SU-DHL-6 (cell line): ENCODE measurements around the gene PRSS38.

Experiments used
- H2AFZ ChIP-seq: fragments of 200-600 bp; sonication (generic); 2 replicates; pipeline ENCODE4 v1.6.1; 2014; ENCODE audit warnings: low read depth, mild to moderate bottlenecking, moderate library complexity, mixed read lengths, antibody characterized with exemption, low read length; ENCODE audit not compliant: severe bottlenecking
- H3F3A ChIP-seq: fragments of 200-600 bp; shearing (Covaris generic); 2 replicates; pipeline ENCODE4 v1.6.0; 2016; ENCODE audit warnings: antibody characterized with exemption, mild to moderate bottlenecking; ENCODE audit not compliant: insufficient read depth
- H3K27ac ChIP-seq: fragments of 200-600 bp; sonication (generic); 2 replicates; pipeline ENCODE4 v1.5.1; 2016; ENCODE audit warnings: low read depth, mild to moderate bottlenecking, low read length, moderate library complexity, mixed read lengths
- H3K27me3 ChIP-seq: fragments of 200-600 bp; sonication (generic), shearing (Covaris generic); 2 replicates; pipeline ENCODE4 v1.6.0; 2014; ENCODE audit warnings: mild to moderate bottlenecking, low read length
- H3K36me3 ChIP-seq: fragments of 200-600 bp; sonication (generic); 2 replicates; pipeline ENCODE4 v1.6.1; 2014; ENCODE audit warnings: mild to moderate bottlenecking, low read length, mixed read lengths
- H3K4me2 ChIP-seq: fragments of 300-600, 200-600 bp; shearing (Covaris generic), sonication (generic); 2 replicates; pipeline ENCODE4 v1.6.0; 2014; ENCODE audit warnings: low read length, low read depth, mild to moderate bottlenecking; ENCODE audit not compliant: poor library complexity, severe bottlenecking
- H3K4me3 ChIP-seq: fragments of 200-600 bp; sonication (generic); 2 replicates; pipeline ENCODE4 v1.5.1; 2014; ENCODE audit warnings: antibody characterized with exemption, low read length, mild to moderate bottlenecking, mixed read lengths; ENCODE audit not compliant: insufficient read depth, poor library complexity, severe bottlenecking
- H3K79me2 ChIP-seq: fragments of 200-600 bp; sonication (generic); 2 replicates; pipeline ENCODE4 v1.6.1; 2014; ENCODE audit warnings: mild to moderate bottlenecking, low read length, moderate library complexity; ENCODE audit not compliant: insufficient read depth
- H3K9ac ChIP-seq: fragments of 200-600 bp; sonication (generic); 2 replicates; pipeline ENCODE4 v1.7.0; 2014; ENCODE audit warnings: mild to moderate bottlenecking, low read length
- H3K9me2 ChIP-seq: fragments of 200-600 bp; sonication (generic); replicated peaks from 2 replicates; pipeline ENCODE4 v1.6.1; 2014; ENCODE audit warnings: low read length; ENCODE audit not compliant: insufficient read depth
- H3K9me3 ChIP-seq: fragments of 200-600 bp; sonication (generic); 2 replicates; pipeline ENCODE4 v1.6.1; 2014; ENCODE audit warnings: low read length, mixed read lengths; ENCODE audit not compliant: insufficient read depth
- H4K20me1 ChIP-seq: fragments of 200-600 bp; sonication (generic); 2 replicates; pipeline ENCODE4 v1.6.1; 2014; ENCODE audit warnings: low read depth, mild to moderate bottlenecking, antibody characterized with exemption, low read length, moderate library complexity, mixed read lengths
- CTCF ChIP-seq: fragments of 200-600 bp; sonication (generic); IDR thresholded peaks from one replicate; pipeline ENCODE4 v1.5.1; 2017; ENCODE audit warnings: antibody characterized with exemption, mild to moderate bottlenecking, low read length, moderate library complexity; ENCODE audit not compliant: insufficient read depth, poor library complexity, severe bottlenecking
- EZH2phosphoT487 ChIP-seq: fragments of 200-600 bp; sonication (generic), shearing (Covaris generic); conservative IDR thresholded peaks from 2 replicates; pipeline ENCODE4 v1.6.1; 2018; ENCODE audit warnings: mild to moderate bottlenecking, antibody characterized with exemption, low read length, moderate library complexity, mixed read lengths

Gene PRSS38

GRCh38 chr1:227883073-227883520, 67.6 kb downstream of the PRSS38 start:
- no peaks in the 10 kb centered on the region for H3F3A ChIP-seq
- H3K4me2 ChIP-seq: no peak overlapping the region
- no peaks in the 10 kb centered on the region for H3K9me2 ChIP-seq
- no peaks in the 10 kb centered on the region for H4K20me1 ChIP-seq
- H3K36me3 ChIP-seq: no peaks in the 10 kb centered on the region
- H3K27ac ChIP-seq: no peak overlapping the region
- H3K79me2 ChIP-seq: no peaks in the 10 kb centered on the region
- no peaks in the 10 kb centered on the region for H3K27me3 ChIP-seq
- H3K4me3 ChIP-seq: no peak overlapping the region
- no peaks in the 10 kb centered on the region for H3K9me3 ChIP-seq
- no peak overlapping the region for H3K9ac ChIP-seq
- no peak overlapping the region for H2AFZ ChIP-seq
- no peak for TF ChIP-seq EZH2phosphoT487
- no peak for TF ChIP-seq CTCF

DNA sequence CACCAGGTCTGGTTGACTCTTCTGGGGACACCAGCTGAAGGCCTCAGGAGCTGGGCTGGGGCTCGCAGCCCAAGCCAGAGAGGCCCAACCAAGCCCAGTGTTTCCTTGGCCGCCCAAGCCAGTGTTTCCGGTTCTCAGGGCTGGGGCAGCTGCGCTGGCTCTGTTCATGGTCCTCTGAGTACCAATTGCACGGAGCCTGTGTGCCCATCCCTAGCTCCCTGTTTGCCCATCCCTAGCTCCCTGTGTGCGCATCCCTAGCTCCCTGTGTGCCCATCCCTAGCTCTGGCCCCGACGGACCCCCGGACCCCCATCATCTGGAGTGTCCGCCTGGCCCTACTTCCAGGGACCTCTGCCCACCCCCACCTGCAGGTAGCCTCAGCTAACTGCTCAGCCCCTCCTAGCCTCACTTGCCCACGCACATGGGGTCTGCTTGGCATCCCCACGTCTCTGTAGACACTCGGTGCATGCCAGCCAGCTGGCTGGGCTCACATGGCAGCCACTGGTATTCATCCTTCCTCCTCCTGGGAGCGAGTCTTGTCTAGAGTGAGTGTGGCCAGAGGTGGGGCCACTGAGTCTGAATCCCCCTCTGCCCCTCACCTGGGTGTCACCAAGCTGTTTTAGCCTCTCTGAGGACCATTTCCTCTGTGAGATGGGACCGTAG, 68.3 kb downstream of the PRSS38 start:
- Histone ChIP-seq H3K4me3 (no peak overlapping the region), H3K9me3 (no peaks in the 10 kb centered on the region), H4K20me1 (no peaks in the 10 kb centered on the region), H3K4me2 (no peak overlapping the region), H3K36me3 (no peaks in the 10 kb centered on the region), H3K27ac (no peak overlapping the region), H2AFZ (no peak overlapping the region), H3K79me2 (no peaks in the 10 kb centered on the region), H3K9ac (no peak overlapping the region), H3F3A (no peaks in the 10 kb centered on the region), H3K27me3 (no peaks in the 10 kb centered on the region), H3K9me2 (no peaks in the 10 kb centered on the region)
- TF ChIP-seq CTCF (no peak), EZH2phosphoT487 (no peak)

- Histone ChIP-seq H3K9me2 (no peaks in the 10 kb centered on the region), H3K27ac (no peak overlapping the region), H4K20me1 (no peaks in the 10 kb centered on the region), H3K27me3 (no peaks in the 10 kb centered on the region), H3K4me2 (no peak overlapping the region), H3K9ac (no peak overlapping the region), H3K36me3 (no peaks in the 10 kb centered on the region), H3K4me3 (no peak overlapping the region), H3K79me2 (no peaks in the 10 kb centered on the region), H3K9me3 (no peaks in the 10 kb centered on the region), H2AFZ (no peak overlapping the region), H3F3A (no peaks in the 10 kb centered on the region)
- TF ChIP-seq CTCF (no peak), EZH2phosphoT487 (no peak)
Observed at GRCh38 chr1:227884370-227885134, 69.1 kb downstream of the PRSS38 start.
